PC-3 (cell line): ENCODE measurements around the gene PRMT1. TPM values are rescaled to one million over a fixed set of nuclear protein-coding genes. Genes with fewer than 3 reads are reported as not detected.

Experiments
- ATAC-seq: fragments of 200-7000 bp; cut with Tn5 transposase; 2 replicates; pipeline ENCODE4 v1.9.1; 2020; ENCODE audit warnings: mild to moderate bottlenecking, moderate library complexity
- BruUV-seq: library from RNA; stranded (reverse); fragments of 400-500 nt; replicated peaks from 2 replicates; lab custom pipeline; 2021; lab: Mats Ljungman, UMichigan
- CTCF ChIA-PET: fragments of 300-600 bp; sonication (Branson Sonifier 250); formaldehyde crosslinking; loops from one replicate; lab custom pipeline; 2022; ENCODE audit warnings: antibody characterized with exemption; lab: Charles Lee
- POLR2A ChIA-PET: fragments of 300-600 bp; sonication (Branson Sonifier 250); formaldehyde crosslinking; loops from one replicate; lab custom pipeline; 2022; ENCODE audit warnings: antibody characterized with exemption; ENCODE audit not compliant: unreplicated experiment; lab: Charles Lee
- DNase-seq: peaks from one replicate; pipeline ENCODE4 v3.0.0-alpha.2; 2015
- H2AFZ ChIP-seq: fragments of 300-600 bp; sonication (generic); 2 replicates; pipeline ENCODE4 v1.6.0; 2016; ENCODE audit warnings: antibody characterized with exemption, low read length
- H3F3A ChIP-seq: fragments of 300-600 bp; sonication (generic); one replicate; pipeline ENCODE4 v1.6.0; 2017; ENCODE audit warnings: antibody characterized with exemption, low read length, control low read depth, mild to moderate bottlenecking; ENCODE audit not compliant: unreplicated experiment
- H3K27ac ChIP-seq: fragments of 300-600 bp; sonication (generic); 2 replicates; pipeline ENCODE4 v1.5.1; 2016; ENCODE audit warnings: mild to moderate bottlenecking, low read length
- H3K27me3 ChIP-seq: fragments of 300-600 bp; sonication (generic); 2 replicates; pipeline ENCODE4 v1.6.1; 2016; ENCODE audit warnings: low read length, mixed read lengths
- H3K36me3 ChIP-seq: fragments of 300-600 bp; sonication (generic); 2 replicates; pipeline ENCODE4 v1.6.1; 2016; ENCODE audit warnings: low read depth, mixed run types, low read length, mixed read lengths
- H3K4me1 ChIP-seq: fragments of 300-600 bp; sonication (generic); 2 replicates; pipeline ENCODE4 v1.5.1; 2016; ENCODE audit warnings: low read length; ENCODE audit not compliant: insufficient read depth
- H3K4me2 ChIP-seq: fragments of 300-600 bp; sonication (generic); 2 replicates; pipeline ENCODE4 v1.6.0; 2016; ENCODE audit warnings: low read length
- H3K4me3 ChIP-seq: fragments of 300-600 bp; sonication (generic); 2 replicates; pipeline ENCODE4 v1.5.1; 2016; ENCODE audit warnings: mild to moderate bottlenecking, low read length, mixed read lengths
- H3K79me2 ChIP-seq: fragments of 300-600 bp; sonication (generic); 2 replicates; pipeline ENCODE4 v1.6.1; 2017; ENCODE audit warnings: low read length, mixed read lengths
- H3K9ac ChIP-seq: fragments of 300-600 bp; sonication (generic); 2 replicates; pipeline ENCODE4 v1.6.0; 2016; ENCODE audit warnings: mild to moderate bottlenecking, low read length
- H3K9me2 ChIP-seq: fragments of 300-600 bp; sonication (generic); replicated peaks from 2 replicates; pipeline ENCODE4 v1.6.1; 2016; ENCODE audit warnings: mixed run types, low read length, mixed read lengths
- H3K9me3 ChIP-seq: fragments of 300-600 bp; sonication (generic); 2 replicates; pipeline ENCODE4 v1.6.1; 2016; ENCODE audit warnings: low read length, mixed read lengths
- H4K20me1 ChIP-seq: fragments of 300-600 bp; sonication (generic); 2 replicates; pipeline ENCODE4 v1.6.1; 2016; ENCODE audit warnings: low read length, mixed read lengths
- EZH2 ChIP-seq: fragments of 300-600 bp; sonication (generic); IDR thresholded peaks from one replicate; pipeline ENCODE4 v1.6.1; 2017; ENCODE audit warnings: antibody characterized with exemption, mild to moderate bottlenecking, low read length; ENCODE audit not compliant: unreplicated experiment
- EZH2phosphoT487 ChIP-seq: fragments of 300-600 bp; sonication (generic); IDR thresholded peaks from 2 replicates; pipeline ENCODE4 v1.6.1; 2018; ENCODE audit warnings: mild to moderate bottlenecking, antibody characterized with exemption, low read length, borderline replicate concordance
- intact Hi-C: fragments of 100-400 bp; cut with micrococcal nuclease; formaldehyde crosslinking; loops from 2 replicates; pipeline ENCODE4 v1.9.0; 2023
- total RNA-seq: library from RNA; depleted of rRNA; stranded (reverse); fragments of >200 nt; gene quantifications from 2 replicates; pipeline ENCODE4 v1.2.3, GENCODE V29; 2014
- TF ChIP-seq, protein P1 (sequence below): fragments of 300-600 bp; sonication (generic); conservative IDR thresholded peaks from 2 replicates; pipeline ENCODE4 v1.5.1; 2017; ENCODE audit warnings: antibody characterized with exemption, low read depth, mild to moderate bottlenecking, low read length

The PRMT1 gene
- total RNA-seq, 1 experiment from 2014 or later: 625 TPM

DNA sequence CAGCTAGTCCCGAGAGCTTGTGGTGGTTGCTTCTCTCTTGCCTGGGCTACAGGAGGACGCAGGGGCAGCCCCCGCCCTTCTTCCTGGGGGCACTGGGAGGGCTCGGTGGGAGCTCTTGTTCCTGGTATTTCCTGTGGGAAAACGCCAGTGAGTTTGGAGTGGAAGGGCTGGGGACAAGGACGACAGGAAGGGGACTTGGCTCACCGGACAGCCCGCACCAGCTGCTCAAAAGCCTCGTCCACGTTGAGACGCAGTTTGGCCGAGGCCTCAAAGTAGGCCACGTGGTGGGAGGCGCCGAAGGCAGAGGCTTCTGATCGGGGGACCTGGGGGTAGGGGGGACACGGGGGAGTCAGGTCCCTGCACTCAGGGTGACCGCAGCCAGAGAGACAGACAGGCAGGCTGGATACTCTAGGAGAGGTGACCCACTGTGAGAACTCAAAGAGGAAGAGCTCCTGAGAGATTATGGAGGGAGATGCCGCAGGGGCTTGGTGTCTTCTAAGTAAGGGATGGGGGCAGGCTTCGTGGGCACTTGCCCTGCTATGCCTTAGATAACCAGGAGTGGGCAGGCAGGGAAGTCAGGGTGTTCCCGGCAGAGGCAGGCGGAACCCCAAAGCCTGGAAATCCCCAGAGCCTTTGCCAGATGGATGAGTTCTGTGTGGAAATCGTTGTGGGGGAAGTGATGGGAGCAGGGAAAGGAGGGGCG is 41.4 kb upstream of the PRMT1 start:
- intact Hi-C loops: no loop called here
- H3K79me2 ChIP-seq: 0 out of 2 replicates have a peak, but pooled peaks cover 3% of the 10 kb centered on the region
- no peaks in the 10 kb centered on the region for H4K20me1 ChIP-seq
- ChIA-PET CTCF (no interaction called here), POLR2A (no interaction called here)
- DNase-seq (no peak), ATAC-seq (no peak)
- no peak overlapping the region for H3K4me3 ChIP-seq
- no peak overlapping the region for H3K9ac ChIP-seq
- peaks cover 23% of the 10 kb centered on the region for H3K4me1 ChIP-seq
- no TSS peak for BruUV-seq
- no peaks in the 10 kb centered on the region for H3F3A ChIP-seq
- no peak overlapping the region for H3K27ac ChIP-seq
- no peak overlapping the region for H2AFZ ChIP-seq
- no peaks in the 10 kb centered on the region for H3K9me3 ChIP-seq
- H3K36me3 ChIP-seq: no peaks in the 10 kb centered on the region
- TF ChIP-seq, protein P1, sequence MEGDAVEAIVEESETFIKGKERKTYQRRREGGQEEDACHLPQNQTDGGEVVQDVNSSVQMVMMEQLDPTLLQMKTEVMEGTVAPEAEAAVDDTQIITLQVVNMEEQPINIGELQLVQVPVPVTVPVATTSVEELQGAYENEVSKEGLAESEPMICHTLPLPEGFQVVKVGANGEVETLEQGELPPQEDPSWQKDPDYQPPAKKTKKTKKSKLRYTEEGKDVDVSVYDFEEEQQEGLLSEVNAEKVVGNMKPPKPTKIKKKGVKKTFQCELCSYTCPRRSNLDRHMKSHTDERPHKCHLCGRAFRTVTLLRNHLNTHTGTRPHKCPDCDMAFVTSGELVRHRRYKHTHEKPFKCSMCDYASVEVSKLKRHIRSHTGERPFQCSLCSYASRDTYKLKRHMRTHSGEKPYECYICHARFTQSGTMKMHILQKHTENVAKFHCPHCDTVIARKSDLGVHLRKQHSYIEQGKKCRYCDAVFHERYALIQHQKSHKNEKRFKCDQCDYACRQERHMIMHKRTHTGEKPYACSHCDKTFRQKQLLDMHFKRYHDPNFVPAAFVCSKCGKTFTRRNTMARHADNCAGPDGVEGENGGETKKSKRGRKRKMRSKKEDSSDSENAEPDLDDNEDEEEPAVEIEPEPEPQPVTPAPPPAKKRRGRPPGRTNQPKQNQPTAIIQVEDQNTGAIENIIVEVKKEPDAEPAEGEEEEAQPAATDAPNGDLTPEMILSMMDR: no peak
- H3K9me2 ChIP-seq: no peaks in the 10 kb centered on the region
- no peaks in the 10 kb centered on the region for H3K27me3 ChIP-seq
- H3K4me2 ChIP-seq: no peak overlapping the region

DNA sequence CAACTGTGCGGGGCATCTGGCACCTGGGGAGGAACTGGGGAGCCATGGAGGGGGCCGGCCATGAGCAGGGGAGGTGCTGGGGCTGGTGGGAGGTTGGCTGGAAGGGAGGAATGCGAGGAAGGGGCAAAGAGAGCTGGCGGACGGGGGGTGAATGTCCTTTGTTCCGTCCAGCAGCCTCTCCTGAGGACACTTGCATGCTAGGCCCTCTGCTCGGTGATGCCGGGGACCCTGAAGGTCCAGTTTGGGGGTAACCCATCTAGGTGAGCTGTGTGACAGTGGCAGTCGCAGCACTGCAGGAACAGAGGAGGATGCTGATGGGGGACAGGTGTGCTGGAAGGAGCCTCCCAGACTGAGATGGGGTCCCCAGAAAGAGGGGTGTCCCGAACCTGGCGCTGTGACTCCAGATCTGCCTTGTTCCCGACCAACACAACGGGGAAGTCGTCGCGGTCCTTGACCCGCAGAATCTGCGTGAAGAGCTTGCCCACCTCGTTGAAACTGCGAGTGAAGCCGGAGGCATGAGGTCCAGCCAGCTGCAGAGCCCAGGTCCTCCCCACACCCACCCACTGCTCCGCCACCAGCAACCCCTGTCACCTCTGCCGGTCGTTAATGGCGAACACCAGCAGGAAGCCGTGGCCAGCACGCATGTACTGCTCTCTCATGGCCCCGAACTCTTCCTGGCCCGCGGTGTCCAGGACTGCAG is 40.7 kb upstream of the PRMT1 start:
- Histone ChIP-seq H3K4me3 (no peak overlapping the region), H3F3A (peaks cover 3% of the 10 kb centered on the region), H3K4me1 (peaks cover 30% of the 10 kb centered on the region), H3K36me3 (no peaks in the 10 kb centered on the region), H3K9me3 (no peaks in the 10 kb centered on the region), H2AFZ (no peak overlapping the region), H3K9me2 (no peaks in the 10 kb centered on the region), H3K27me3 (no peaks in the 10 kb centered on the region), H3K27ac (no peak overlapping the region), H3K79me2 (peaks cover 8% of the 10 kb centered on the region; the same call in 1 of the 2 replicates), H3K9ac (no peak overlapping the region), H4K20me1 (no peaks in the 10 kb centered on the region), H3K4me2 (no peak overlapping the region)
- intact Hi-C loops: no loop called here
- CTCF ChIA-PET: no interaction called here
- no TSS peak for BruUV-seq
- ATAC-seq (no peak), DNase-seq (no peak)
- TF ChIP-seq EZH2phosphoT487: no peak
- POLR2A ChIA-PET: no interaction called here

DNA sequence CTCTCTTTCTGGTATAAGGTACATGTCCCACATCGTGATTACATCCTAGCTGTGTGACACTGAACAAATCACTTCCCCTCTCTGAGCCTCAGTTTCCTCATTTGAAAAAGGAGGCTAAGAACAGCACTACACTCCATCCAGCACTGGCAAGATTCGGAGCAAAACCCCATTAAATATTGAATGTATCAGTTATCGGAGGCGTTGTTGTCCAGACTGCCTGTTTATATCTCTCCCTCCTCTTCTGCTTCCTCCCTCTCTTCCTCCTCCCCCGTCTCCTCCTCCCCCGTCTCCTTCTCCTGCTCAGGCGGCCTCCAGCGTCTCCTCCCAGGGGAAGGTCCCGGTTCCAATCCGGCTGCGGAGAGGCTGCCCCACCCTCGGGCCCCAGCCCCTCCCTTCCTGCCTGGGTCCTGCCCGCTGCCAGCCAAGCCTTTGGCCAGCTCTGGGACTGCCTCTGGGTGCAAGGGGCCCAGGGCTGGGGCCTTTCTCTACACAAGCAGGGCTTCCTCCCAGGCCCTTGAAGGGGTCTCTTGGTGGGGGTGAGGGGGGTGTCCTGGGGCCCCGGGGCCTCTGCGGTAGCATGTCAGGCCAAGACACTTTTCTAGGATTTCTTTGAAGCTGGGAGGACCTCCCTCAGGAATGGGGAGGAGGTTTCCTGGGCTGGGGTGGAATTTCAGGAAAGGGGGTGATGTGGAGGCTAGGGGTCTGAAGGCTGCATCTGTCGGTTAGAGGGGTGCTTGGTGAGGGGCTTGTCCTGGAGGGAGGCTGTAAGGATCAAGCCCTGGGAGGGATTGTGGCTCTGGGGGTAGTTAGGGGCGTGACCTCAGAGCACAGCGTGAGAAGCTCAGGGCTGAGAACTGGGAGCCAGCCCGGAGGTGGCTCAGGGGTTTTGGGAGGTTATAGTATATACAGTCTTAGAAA is 39.0 kb upstream of the PRMT1 start:
- peak overlapping the region; percentile 58 for H3K4me3 ChIP-seq
- TF ChIP-seq, protein P1: no peak
- TF ChIP-seq EZH2phosphoT487 (no peak), EZH2 (no peak)
- peak overlapping the region; percentile 29 for H3K9ac ChIP-seq
- H3K9me3 ChIP-seq: no peaks in the 10 kb centered on the region
- ChIA-PET POLR2A (no interaction called here), CTCF (interaction anchor here (0.6 kb wide), 1 partner anchor 43 kb away, joined by 6 read pairs; no protein-coding TSS in a partner anchor)
- intact Hi-C loops: no loop called here
- H3F3A ChIP-seq: peaks cover 3% of the 10 kb centered on the region
- no peaks in the 10 kb centered on the region for H3K27me3 ChIP-seq
- ATAC-seq: peak; percentile 18
- DNase-seq: peak; percentile 87
- H3K27ac ChIP-seq: peak overlapping the region; percentile 50
- peaks cover 38% of the 10 kb centered on the region for H3K4me1 ChIP-seq
- H3K4me2 ChIP-seq: peak overlapping the region; percentile 96
- H4K20me1 ChIP-seq: no peaks in the 10 kb centered on the region
- H3K9me2 ChIP-seq: no peaks in the 10 kb centered on the region
- H3K36me3 ChIP-seq: no peaks in the 10 kb centered on the region
- peak overlapping the region; percentile 29 for H2AFZ ChIP-seq
- no TSS peak for BruUV-seq
- H3K79me2 ChIP-seq: peaks cover 19% of the 10 kb centered on the region
